ENCODE results near the gene LCP1.

Gene LCP1

DNA sequence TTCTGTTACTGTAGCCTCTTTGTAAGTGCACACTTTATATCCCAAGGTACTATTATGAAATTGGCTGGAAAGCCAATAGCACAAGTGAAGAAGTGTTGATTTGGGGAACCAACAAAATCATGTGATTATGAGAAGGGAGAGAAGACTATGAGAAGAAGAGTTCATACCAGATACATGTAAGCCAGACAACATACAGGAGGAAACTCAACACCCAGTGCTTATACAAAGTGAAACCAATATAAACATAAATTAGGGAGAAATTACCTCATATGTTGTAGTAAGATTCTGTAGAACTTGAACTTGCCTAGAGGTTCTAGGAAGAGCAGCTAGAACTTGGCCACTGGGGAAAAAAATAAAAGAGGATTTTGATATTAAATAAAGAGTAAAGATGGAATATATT is 94.5 kb downstream of the LCP1 start:
- TF ChIP-seq FOXP2 (optimal IDR thresholded peaks at IDR 0.05; ENCODE audit: borderline replicate concordance, extremely low read depth, extremely low read length, insufficient read depth) (no peak), TAF1 (IDR thresholded peaks at IDR 0.05; ENCODE audit: borderline replicate concordance, insufficient read depth, low read length) (no peak), SIN3A (IDR thresholded peaks at IDR 0.05; ENCODE audit: borderline replicate concordance, insufficient read depth, low read length) (no peak), POLR2AphosphoS5 (IDR thresholded peaks at IDR 0.05; ENCODE audit: low read depth, low read length) (no peak)
- TF ChIP-seq, protein P1, sequence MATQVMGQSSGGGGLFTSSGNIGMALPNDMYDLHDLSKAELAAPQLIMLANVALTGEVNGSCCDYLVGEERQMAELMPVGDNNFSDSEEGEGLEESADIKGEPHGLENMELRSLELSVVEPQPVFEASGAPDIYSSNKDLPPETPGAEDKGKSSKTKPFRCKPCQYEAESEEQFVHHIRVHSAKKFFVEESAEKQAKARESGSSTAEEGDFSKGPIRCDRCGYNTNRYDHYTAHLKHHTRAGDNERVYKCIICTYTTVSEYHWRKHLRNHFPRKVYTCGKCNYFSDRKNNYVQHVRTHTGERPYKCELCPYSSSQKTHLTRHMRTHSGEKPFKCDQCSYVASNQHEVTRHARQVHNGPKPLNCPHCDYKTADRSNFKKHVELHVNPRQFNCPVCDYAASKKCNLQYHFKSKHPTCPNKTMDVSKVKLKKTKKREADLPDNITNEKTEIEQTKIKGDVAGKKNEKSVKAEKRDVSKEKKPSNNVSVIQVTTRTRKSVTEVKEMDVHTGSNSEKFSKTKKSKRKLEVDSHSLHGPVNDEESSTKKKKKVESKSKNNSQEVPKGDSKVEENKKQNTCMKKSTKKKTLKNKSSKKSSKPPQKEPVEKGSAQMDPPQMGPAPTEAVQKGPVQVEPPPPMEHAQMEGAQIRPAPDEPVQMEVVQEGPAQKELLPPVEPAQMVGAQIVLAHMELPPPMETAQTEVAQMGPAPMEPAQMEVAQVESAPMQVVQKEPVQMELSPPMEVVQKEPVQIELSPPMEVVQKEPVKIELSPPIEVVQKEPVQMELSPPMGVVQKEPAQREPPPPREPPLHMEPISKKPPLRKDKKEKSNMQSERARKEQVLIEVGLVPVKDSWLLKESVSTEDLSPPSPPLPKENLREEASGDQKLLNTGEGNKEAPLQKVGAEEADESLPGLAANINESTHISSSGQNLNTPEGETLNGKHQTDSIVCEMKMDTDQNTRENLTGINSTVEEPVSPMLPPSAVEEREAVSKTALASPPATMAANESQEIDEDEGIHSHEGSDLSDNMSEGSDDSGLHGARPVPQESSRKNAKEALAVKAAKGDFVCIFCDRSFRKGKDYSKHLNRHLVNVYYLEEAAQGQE (IDR thresholded peaks at IDR 0.05; ENCODE audit: insufficient read depth in 1 of 2, low read depth in 2 of 2, low read length in 2 of 2) = no peak

DNA sequence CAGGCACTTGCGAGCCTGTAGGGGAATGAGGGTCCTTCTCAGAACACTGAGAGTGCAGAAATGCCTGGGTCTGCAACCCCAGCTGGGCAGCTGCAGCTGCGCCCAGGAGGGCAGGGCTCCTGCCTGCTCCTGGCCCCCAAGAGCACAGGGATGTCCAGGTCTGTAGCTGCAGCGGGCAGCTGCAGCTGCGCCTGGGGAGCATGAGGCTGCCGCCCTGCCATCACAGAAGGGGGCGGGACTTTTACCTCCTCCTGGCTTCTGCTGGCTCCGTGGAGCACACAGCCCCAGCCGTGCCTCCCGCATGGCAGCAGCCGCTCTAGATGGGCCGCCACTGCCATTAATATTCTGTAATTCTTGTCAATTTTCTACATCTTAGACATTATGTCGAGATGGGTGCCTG is 95.0 kb downstream of the LCP1 start:
- TF ChIP-seq FOXP2 (optimal IDR thresholded peaks at IDR 0.05; ENCODE audit: borderline replicate concordance, extremely low read depth, extremely low read length, insufficient read depth) = no peak
- TF ChIP-seq POLR2AphosphoS5 (IDR thresholded peaks at IDR 0.05; ENCODE audit: low read depth, low read length) = no peak
- TF ChIP-seq, protein P1 (IDR thresholded peaks at IDR 0.05; ENCODE audit: insufficient read depth in 1 of 2, low read depth in 2 of 2, low read length in 2 of 2) = no peak
- no peak for TF ChIP-seq SIN3A (IDR thresholded peaks at IDR 0.05; ENCODE audit: borderline replicate concordance, insufficient read depth, low read length)

DNA sequence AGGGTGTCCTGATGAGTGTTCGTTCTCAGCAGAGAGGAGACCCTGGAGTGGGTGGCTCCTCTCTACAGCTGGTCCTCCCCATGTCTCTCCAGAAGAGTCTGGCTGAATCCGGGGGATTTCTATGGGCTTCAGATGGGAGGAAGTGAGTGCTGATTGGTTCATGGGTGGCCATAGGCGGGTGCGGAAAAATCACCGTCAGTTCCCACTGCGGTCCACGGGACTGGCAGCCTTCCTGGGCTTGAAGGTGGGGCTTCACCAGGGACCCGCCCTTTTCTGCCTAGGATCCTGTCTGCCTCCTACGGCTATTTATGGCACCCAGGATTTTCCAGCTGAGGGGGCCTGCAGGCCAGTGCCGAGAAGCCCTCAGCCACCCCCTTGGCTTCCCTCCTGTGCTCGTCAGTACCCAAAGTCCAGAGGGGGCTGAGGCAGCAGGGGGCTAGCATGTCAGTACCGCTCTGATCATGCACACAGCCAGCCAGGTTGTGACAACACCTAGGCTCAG is 95.5 kb downstream of the LCP1 start:
- TF ChIP-seq SIN3A (IDR thresholded peaks at IDR 0.05; ENCODE audit: borderline replicate concordance, insufficient read depth, low read length) = no peak
- TF ChIP-seq FOXP2 (optimal IDR thresholded peaks at IDR 0.05; ENCODE audit: borderline replicate concordance, extremely low read depth, extremely low read length, insufficient read depth) = no peak
- TF ChIP-seq, protein P1 (IDR thresholded peaks at IDR 0.05; ENCODE audit: insufficient read depth in 1 of 2, low read depth in 2 of 2, low read length in 2 of 2) = no peak

DNA sequence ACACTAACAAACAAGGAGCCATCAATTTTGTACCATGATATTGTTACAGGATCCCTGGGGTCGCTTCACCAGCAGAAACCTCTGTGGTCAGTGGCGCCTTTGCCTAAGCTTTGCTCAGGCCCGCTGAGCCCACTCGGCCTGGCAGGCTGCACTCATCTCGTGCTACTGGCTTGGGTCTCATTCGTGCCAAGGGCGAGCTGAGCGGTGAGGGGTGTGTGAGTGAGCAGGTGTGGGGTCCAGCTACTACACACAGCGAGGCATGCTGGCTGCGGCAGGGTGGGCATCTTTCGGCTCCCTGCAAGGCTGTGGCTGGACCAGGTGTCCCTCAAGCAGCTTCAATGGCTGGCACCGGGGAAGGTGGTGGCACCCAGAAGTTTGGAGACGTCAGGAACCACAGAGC is 96.2 kb downstream of the LCP1 start:
- TF ChIP-seq SIN3A (IDR thresholded peaks at IDR 0.05; ENCODE audit: borderline replicate concordance, insufficient read depth, low read length) (no peak), TAF1 (IDR thresholded peaks at IDR 0.05; ENCODE audit: borderline replicate concordance, insufficient read depth, low read length) (no peak), POLR2AphosphoS5 (IDR thresholded peaks at IDR 0.05; ENCODE audit: low read depth, low read length) (no peak), FOXP2 (optimal IDR thresholded peaks at IDR 0.05; ENCODE audit: borderline replicate concordance, extremely low read depth, extremely low read length, insufficient read depth) (no peak)
- TF ChIP-seq, protein P1 (IDR thresholded peaks at IDR 0.05; ENCODE audit: insufficient read depth in 1 of 2, low read depth in 2 of 2, low read length in 2 of 2) = no peak

DNA sequence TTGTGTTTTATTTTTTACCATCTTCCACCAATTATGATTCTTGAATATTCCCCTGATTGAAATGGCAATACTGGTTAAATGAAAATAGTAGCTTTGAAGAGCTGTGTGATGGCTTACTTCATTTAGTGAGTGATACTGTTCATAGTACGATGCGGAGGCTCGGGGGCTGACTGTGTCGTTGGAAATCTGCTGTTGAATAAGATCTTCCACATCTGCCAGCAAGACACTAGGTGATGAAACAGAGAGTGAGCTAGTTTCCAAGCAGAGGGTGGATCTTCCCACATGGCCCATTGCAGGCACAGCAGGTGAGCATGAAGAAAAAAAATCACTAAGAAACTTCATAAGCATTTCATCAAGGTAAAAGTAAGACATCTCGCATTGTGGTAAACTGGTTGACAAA is 99.7 kb downstream of the LCP1 start:
- TF ChIP-seq, protein P1 (IDR thresholded peaks at IDR 0.05; ENCODE audit: insufficient read depth in 1 of 2, low read depth in 2 of 2, low read length in 2 of 2) = no peak
- TF ChIP-seq SIN3A (IDR thresholded peaks at IDR 0.05; ENCODE audit: borderline replicate concordance, insufficient read depth, low read length) (no peak), POLR2AphosphoS5 (IDR thresholded peaks at IDR 0.05; ENCODE audit: low read depth, low read length) (no peak), FOXP2 (optimal IDR thresholded peaks at IDR 0.05; ENCODE audit: borderline replicate concordance, extremely low read depth, extremely low read length, insufficient read depth) (no peak), TAF1 (IDR thresholded peaks at IDR 0.05; ENCODE audit: borderline replicate concordance, insufficient read depth, low read length) (no peak)
